Activated CD4-positive, alpha-beta T cell treated with anti-CD3 and anti-CD28 coated beads, Interleukin-2, amount 10 ng/mL, durations not matched to agents 7 days and 5 days (primary cell): Measurements from ENCODE around the gene RNF25. TPM values are rescaled to one million over a fixed set of nuclear protein-coding genes. Genes with fewer than 3 reads are reported as not detected.
A peak's percentile ranks its signal among the peaks of the same experiment; 100 is the strongest.

ENCODE experiments used
- CTCF ChIA-PET: fragments of 350-600 bp; sonication (Branson Sonifier 250); formaldehyde crosslinking; loops from one replicate; lab custom pipeline; 2021; ENCODE audit warnings: antibody characterized with exemption; lab: Charles Lee
- POLR2A ChIA-PET: fragments of 350-600 bp; sonication (Branson Sonifier 250); formaldehyde crosslinking; loops from one replicate; lab custom pipeline; 2021; ENCODE audit warnings: antibody characterized with exemption; lab: Charles Lee
- DNase-seq: peaks from one replicate; pipeline ENCODE4 v3.0.0-alpha.2; 2020
- H3K27ac Mint-ChIP-seq: one replicate; pipeline ENCODE4 v1.8.0; 2021; ENCODE audit warnings: mild to moderate bottlenecking, moderate library complexity, mixed read lengths
- H3K27me3 Mint-ChIP-seq: one replicate; pipeline ENCODE4 v1.8.0; 2021; ENCODE audit warnings: mixed read lengths
- H3K36me3 Mint-ChIP-seq: one replicate; pipeline ENCODE4 v1.8.0; 2021; ENCODE audit warnings: low read depth, mixed read lengths
- H3K4me1 Mint-ChIP-seq: one replicate; pipeline ENCODE4 v1.8.0; 2021; ENCODE audit warnings: mixed read lengths
- H3K4me3 Mint-ChIP-seq: one replicate; pipeline ENCODE4 v1.8.0; 2021; ENCODE audit warnings: mild to moderate bottlenecking, moderate library complexity, mixed read lengths
- H3K9me3 Mint-ChIP-seq: one replicate; pipeline ENCODE4 v1.8.0; 2021; ENCODE audit warnings: mixed read lengths
- total RNA-seq, 2 experiments: library from RNA; stranded (reverse); gene quantifications; one replicate each; pipeline ENCODE4 v1.2.3, GENCODE V29; 2021

Gene RNF25, protein sequence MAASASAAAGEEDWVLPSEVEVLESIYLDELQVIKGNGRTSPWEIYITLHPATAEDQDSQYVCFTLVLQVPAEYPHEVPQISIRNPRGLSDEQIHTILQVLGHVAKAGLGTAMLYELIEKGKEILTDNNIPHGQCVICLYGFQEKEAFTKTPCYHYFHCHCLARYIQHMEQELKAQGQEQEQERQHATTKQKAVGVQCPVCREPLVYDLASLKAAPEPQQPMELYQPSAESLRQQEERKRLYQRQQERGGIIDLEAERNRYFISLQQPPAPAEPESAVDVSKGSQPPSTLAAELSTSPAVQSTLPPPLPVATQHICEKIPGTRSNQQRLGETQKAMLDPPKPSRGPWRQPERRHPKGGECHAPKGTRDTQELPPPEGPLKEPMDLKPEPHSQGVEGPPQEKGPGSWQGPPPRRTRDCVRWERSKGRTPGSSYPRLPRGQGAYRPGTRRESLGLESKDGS
- 10 to 100 TPM; 20.6 to 29.8 TPM for total RNA-seq

GRCh38 chr2:218671654-218672566 is at the start of gene RNF25, which contains the start of gene STK36:
TSS of gene RNF25 (minus strand) at chr2:218672002. CDS start at chr2:218671970, 32 bp downstream.
TSS of gene STK36 (plus strand) at chr2:218672086. CDS start at chr2:218672830, 744 bp downstream.
- no peaks in the 10 kb centered on the region for H3K27me3 Mint-ChIP-seq
- DNase-seq, result peak; percentile 87
- H3K4me3 Mint-ChIP-seq, result peak within 1 kb of the TSS; percentile 96
- ChIA-PET CTCF (interaction anchor here (0.6 to 5.3 kb wide), 8 partner anchors 13 to 203 kb away, joined by 3 to 45 read pairs (median 4); partner anchors contain the start of genes BCS1L, TTLL4 and ZNF142), POLR2A (no interaction called here)
- no peaks in the 10 kb centered on the region for H3K9me3 Mint-ChIP-seq
- H3K27ac Mint-ChIP-seq, result peak within 1 kb of the TSS; percentile 93
- peaks cover 7% of the 10 kb centered on the region for H3K36me3 Mint-ChIP-seq
- peaks cover 26% of the 10 kb centered on the region for H3K4me1 Mint-ChIP-seq

DNA sequence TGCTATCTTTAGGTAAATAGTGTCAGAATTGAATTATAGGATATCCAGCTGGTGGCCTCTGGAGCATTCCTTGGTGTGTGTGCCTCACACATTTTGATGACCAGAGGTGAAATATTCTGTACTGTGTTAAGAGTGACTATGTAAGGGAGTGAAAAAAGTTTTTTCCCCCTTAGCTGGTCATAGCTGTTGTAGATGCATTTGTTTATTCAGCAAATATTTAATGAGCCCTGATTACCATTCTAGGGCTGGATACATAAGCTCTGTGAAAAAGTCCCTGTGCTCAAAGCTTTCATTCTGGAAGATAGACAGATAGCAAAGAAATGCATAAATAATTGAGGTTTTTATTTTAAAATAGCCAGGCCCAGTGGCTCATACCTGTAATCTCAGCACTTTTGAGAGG is 49.7 kb upstream of the RNF25 start:
- Mint-ChIP-seq H3K4me3 (no peak overlapping the region), H3K4me1 (peaks cover 19% of the 10 kb centered on the region), H3K27me3 (no peaks in the 10 kb centered on the region), H3K9me3 (peaks cover 7% of the 10 kb centered on the region), H3K36me3 (peaks cover 15% of the 10 kb centered on the region), H3K27ac (no peak overlapping the region)
- POLR2A ChIA-PET, result interaction anchor here (0.6 kb wide), 1 partner anchor 91 kb away, joined by 3 read pairs; no protein-coding TSS in a partner anchor
- CTCF ChIA-PET, result interaction anchor here (0.6 to 4.1 kb wide), 5 partner anchors 11 to 685 kb away, joined by 3 to 20 read pairs (median 4); partner anchors contain the start of gene TTLL4
- no peak for DNase-seq

- DNase-seq, result no peak
- H3K27ac Mint-ChIP-seq, result no peak overlapping the region
- no peak overlapping the region for H3K4me3 Mint-ChIP-seq
- H3K27me3 Mint-ChIP-seq, result no peaks in the 10 kb centered on the region
- ChIA-PET CTCF (interaction anchor here (0.6 to 4.1 kb wide), 3 partner anchors 10 to 996 kb away, joined by 4 to 20 read pairs (median 5); partner anchors contain the start of gene TTLL4), POLR2A (no interaction called here)
- peaks cover 11% of the 10 kb centered on the region for H3K36me3 Mint-ChIP-seq
- no peaks in the 10 kb centered on the region for H3K9me3 Mint-ChIP-seq
- peaks cover 19% of the 10 kb centered on the region for H3K4me1 Mint-ChIP-seq
Observed at GRCh38 chr2:218720048-218721041, 48.5 kb upstream of the RNF25 start.

DNA sequence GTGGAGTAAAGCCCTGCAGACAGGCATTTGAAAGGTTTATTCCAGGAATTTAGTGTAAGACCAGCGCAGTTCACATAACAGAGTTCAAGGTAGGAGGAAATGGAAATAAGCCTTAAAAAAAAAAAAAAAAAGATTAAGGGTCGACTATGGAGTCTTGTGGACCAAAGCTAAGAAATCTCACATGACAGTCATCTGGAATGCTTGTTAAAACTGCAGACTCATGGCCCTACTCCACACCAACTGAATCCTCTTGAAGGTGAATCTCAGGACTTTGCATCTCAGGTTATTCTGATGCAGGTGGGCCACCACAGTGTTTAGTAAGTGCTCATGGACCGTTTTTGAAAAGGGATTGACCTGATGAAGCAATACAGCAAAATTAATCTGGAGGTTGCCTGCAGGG is 47.7 kb upstream of the RNF25 start:
- peaks cover 11% of the 10 kb centered on the region for H3K36me3 Mint-ChIP-seq

GRCh38 chr2:218718058-218718457 is 46.3 kb upstream of the RNF25 start:
- H3K9me3 Mint-ChIP-seq, result no peaks in the 10 kb centered on the region
- ChIA-PET POLR2A (no interaction called here), CTCF (no interaction called here)
- DNase-seq, result no peak
- H3K27ac Mint-ChIP-seq, result no peak overlapping the region
- H3K4me1 Mint-ChIP-seq, result peaks cover 23% of the 10 kb centered on the region
- H3K27me3 Mint-ChIP-seq, result no peaks in the 10 kb centered on the region
- no peak overlapping the region for H3K4me3 Mint-ChIP-seq
- H3K36me3 Mint-ChIP-seq, result peaks cover 11% of the 10 kb centered on the region

More for the DNA sequence above, 47.7 kb upstream of the RNF25 start:
- ChIA-PET POLR2A (no interaction called here), CTCF (interaction anchor here (0.6 to 0.8 kb wide), 2 partner anchors 8 to 995 kb away, joined by 3 to 4 read pairs; no protein-coding TSS in a partner anchor)
- no peak overlapping the region for H3K27ac Mint-ChIP-seq
- H3K4me1 Mint-ChIP-seq, result peaks cover 19% of the 10 kb centered on the region
- H3K4me3 Mint-ChIP-seq, result no peak overlapping the region
- H3K9me3 Mint-ChIP-seq, result no peaks in the 10 kb centered on the region
- no peak for DNase-seq
- H3K27me3 Mint-ChIP-seq, result no peaks in the 10 kb centered on the region

GRCh38 chr2:218717262-218717661 is 45.5 kb upstream of the RNF25 start:
- Mint-ChIP-seq H3K36me3 (peaks cover 11% of the 10 kb centered on the region), H3K27ac (no peak overlapping the region), H3K4me1 (peaks cover 15% of the 10 kb centered on the region), H3K9me3 (no peaks in the 10 kb centered on the region), H3K27me3 (no peaks in the 10 kb centered on the region), H3K4me3 (no peak overlapping the region)
- POLR2A ChIA-PET, result no interaction called here
- CTCF ChIA-PET, result interaction anchor here (0.6 to 1.1 kb wide), 4 partner anchors 15 to 684 kb away, joined by 3 to 5 read pairs (median 4); no protein-coding TSS in a partner anchor
- no peak for DNase-seq

DNA sequence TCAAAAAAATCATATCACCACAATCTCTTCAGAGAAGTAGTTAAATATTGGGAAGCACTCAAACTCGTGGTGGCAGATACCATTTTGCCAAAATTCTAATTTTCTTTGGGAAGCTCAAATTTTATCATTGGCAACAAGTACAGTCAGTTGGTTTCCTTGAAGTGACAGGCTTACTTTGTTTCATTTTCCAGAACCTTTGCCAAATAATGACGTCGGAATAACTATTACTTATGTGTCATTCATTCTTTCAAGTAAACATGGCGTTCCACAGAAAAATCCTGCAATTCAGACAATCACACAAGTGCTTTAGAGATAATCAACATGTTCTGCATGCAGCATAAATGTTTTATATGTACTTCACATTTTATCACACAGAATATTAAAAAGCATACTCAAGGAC is 44.3 kb upstream of the RNF25 start:
- H3K4me3 Mint-ChIP-seq, result no peak overlapping the region
- no peaks in the 10 kb centered on the region for H3K27me3 Mint-ChIP-seq
- H3K27ac Mint-ChIP-seq, result no peak overlapping the region
- ChIA-PET CTCF (interaction anchor here (1.4 kb wide), 1 partner anchor 181 kb away, joined by 4 read pairs; no protein-coding TSS in a partner anchor), POLR2A (no interaction called here)
- H3K4me1 Mint-ChIP-seq, result peaks cover 24% of the 10 kb centered on the region
- no peaks in the 10 kb centered on the region for H3K9me3 Mint-ChIP-seq
- no peak for DNase-seq
- peaks cover 11% of the 10 kb centered on the region for H3K36me3 Mint-ChIP-seq

- H3K9me3 Mint-ChIP-seq, result no peaks in the 10 kb centered on the region
Observed at GRCh38 chr2:218713922-218714321, 42.1 kb upstream of the RNF25 start.

GRCh38 chr2:218711550-218711929 is 39.7 kb upstream of the RNF25 start:
- H3K27me3 Mint-ChIP-seq, result peaks cover 5% of the 10 kb centered on the region
- no peaks in the 10 kb centered on the region for H3K9me3 Mint-ChIP-seq
- ChIA-PET CTCF (interaction anchor here (0.6 to 2.7 kb wide), 19 partner anchors 8 to 741 kb away, joined by 3 to 20 read pairs (median 4); partner anchors contain the start of genes RNF25 and STK36), POLR2A (no interaction called here)
- H3K4me1 Mint-ChIP-seq, result peaks cover 30% of the 10 kb centered on the region
- H3K4me3 Mint-ChIP-seq, result peak overlapping the region; percentile 98
- DNase-seq, result no peak
- H3K36me3 Mint-ChIP-seq, result peaks cover 2% of the 10 kb centered on the region
- H3K27ac Mint-ChIP-seq, result peak overlapping the region; percentile 79

More at GRCh38 chr2:218713922-218714321, 42.1 kb upstream of the RNF25 start:
- ChIA-PET CTCF (interaction anchor here (1.3 kb wide), 1 partner anchor 18 kb away, joined by 4 read pairs; no protein-coding TSS in a partner anchor), POLR2A (interaction anchor here (0.7 kb wide), 1 partner anchor 498 kb away, joined by 3 read pairs; no protein-coding TSS in a partner anchor)
- no peak for DNase-seq
- Mint-ChIP-seq H3K27me3 (no peaks in the 10 kb centered on the region), H3K4me3 (no peak overlapping the region), H3K4me1 (peaks cover 25% of the 10 kb centered on the region), H3K27ac (no peak overlapping the region), H3K36me3 (peaks cover 2% of the 10 kb centered on the region)

DNA sequence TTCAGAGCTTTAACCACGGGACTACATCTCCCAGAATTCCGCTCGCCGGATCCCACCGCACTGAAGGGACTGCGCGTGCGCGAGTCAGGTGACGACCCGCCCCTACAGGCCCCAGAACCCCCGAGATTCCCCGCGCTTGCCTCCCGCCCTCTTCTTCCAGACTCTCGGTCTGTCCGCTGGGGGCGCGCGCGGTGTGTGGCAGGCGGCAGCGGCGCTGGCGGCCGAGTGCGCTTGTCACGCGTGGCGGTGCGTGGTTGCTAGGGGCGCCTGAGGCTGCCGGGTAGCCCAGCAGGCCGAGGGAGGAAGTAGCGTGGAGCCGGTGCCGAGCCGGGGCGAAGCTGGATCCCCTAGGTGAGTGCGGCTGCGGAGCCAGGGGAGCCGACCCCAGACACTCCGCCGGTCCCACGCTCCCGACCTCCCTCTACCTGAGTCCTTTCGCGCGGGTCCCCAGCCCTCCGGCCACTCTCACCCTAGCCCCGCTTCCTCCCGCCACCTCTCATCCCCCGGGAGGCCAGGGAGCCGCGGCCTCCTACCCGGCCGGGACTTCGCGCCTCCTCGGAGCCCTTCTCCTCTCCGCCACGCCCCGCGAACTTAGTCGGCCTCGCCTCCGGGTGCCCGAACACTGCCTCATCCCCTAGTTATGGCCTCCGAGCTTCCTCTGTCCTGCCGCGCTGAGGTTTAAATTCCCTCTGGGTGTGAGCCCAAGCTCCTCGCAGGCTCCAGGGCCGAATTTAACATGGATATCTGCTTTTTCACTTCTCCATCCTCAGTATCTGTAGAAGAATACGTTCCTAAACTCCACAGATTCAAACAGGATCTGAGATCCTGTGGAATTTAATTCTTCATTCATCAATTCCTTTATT is 39.1 kb upstream of the RNF25 start, which contains the start of gene TTLL4:
TSS of gene TTLL4 (plus strand) at position 149 of the 863 bp plus-strand sequence. CDS start 26,842 bp downstream, outside the sequence.
- POLR2A ChIA-PET, result no interaction called here
- Mint-ChIP-seq H3K4me1 (peaks cover 30% of the 10 kb centered on the region), H3K27ac (peak within 1 kb of the TSS; percentile 79), H3K9me3 (no peaks in the 10 kb centered on the region), H3K36me3 (peaks cover 2% of the 10 kb centered on the region), H3K27me3 (peaks cover 10% of the 10 kb centered on the region), H3K4me3 (peak within 1 kb of the TSS; percentile 98)
- CTCF ChIA-PET, result interaction anchor here (0.6 to 2.7 kb wide), 38 partner anchors 8 to 458 kb away, joined by 3 to 20 read pairs (median 4); partner anchors contain the start of genes BCS1L, RNF25, STK36 and WNT10A
- DNase-seq, result peak; percentile 98
